HG03460 (cell line): ENCODE results near the gene PRL.

ENCODE experiments used
- ATAC-seq: cut with Tn5 transposase; IDR thresholded peaks from one replicate; pipeline ENCODE4 v1.9.1; 2021; ENCODE audit not compliant: unreplicated experiment

The PRL gene

GRCh38 chr6:22296936-22297335, at the start of gene PRL:
PRL (minus strand) TSS chr6:22297036; CDS start chr6:22296982, 54 bp downstream.
- ATAC-seq, result no peak

GRCh38 chr6:22343864-22344263, 47.0 kb upstream of the PRL start:
- no peak for ATAC-seq

- ATAC-seq, result no peak
Observed at GRCh38 chr6:22334778-22335177, 37.9 kb upstream of the PRL start.

GRCh38 chr6:22333802-22334201, 37.0 kb upstream of the PRL start:
- no peak for ATAC-seq

DNA sequence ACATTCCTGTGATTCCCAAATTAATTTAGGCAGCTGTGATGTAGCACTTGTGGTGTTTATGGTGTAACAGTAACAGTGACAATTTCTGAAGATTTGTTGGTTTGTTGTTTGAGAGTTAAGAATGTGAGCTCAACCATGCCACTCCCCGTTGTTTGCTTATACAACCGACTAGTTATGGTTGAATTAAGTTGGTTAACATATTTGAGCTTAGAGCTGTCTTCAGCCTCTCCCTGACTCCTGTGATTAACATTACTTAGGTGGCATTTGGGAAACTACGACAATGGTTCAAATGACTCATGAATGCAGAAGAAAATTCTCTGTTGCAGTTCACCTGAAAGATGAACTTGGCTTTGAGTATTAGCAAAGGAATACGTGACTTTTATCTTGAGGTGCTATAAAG, 35.9 kb upstream of the PRL start:
- no peak for ATAC-seq

DNA sequence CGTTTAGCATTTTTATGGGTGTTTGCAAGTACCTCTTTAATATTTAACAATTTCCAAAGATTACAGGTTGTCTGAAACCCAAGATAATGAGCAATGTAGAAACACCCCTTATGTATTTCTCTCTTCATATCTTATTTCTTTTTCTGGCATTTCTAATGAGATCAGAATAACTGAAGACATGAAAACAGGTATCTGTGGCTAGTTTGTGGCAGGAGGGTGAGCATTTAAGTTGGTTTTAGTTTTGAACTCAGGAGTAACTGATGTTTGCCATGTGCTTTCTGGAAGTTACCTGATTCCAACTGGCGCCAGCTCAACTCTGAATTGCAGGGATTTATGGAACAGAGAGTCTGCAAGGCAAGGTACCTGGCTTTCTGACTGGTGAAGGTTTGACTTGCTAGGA, 35.4 kb upstream of the PRL start:
- ATAC-seq, result no peak

DNA sequence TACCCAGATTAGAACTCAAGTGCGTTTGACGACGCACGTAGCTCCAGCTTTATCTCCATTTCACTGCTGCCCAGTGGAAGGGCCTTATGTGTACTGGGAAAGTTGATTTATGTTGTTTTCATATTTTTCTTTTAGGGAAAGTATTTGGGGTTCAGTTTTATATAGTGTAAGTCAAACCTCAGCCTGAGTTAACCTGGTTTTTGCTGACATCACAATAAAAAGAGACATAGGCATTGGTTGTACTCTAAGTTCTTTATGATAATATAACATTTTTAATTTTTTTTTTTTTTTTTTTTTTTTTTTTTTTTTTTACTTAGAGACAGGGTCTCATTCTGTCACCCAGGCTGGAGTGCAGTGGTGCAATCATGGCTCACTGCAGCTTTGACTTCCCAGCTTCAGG, 34.1 kb upstream of the PRL start:
- no peak for ATAC-seq

DNA sequence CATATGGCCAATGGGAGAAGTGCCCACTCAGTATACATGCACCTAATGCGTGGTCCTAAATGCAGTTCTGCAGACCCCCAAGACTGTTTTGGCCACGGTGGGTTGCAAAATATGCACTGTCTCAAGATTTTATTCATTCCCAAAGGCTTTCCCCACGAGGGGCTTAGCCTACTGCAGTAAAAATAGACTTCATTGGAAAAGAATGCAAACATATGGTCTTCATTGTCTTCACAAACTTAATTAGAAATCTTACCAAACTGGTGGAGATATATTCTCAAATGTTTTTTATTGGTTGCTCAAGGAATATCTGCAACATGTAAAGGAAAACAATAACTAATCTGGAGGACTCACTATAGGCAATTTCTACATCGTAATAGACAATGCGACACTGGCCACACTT, 31.6 kb upstream of the PRL start:
- ATAC-seq, result no peak

GRCh38 chr6:22327881-22328280, 31.0 kb upstream of the PRL start:
- no peak for ATAC-seq

- no peak for ATAC-seq
Observed at GRCh38 chr6:22326500-22326899, 29.7 kb upstream of the PRL start.

DNA sequence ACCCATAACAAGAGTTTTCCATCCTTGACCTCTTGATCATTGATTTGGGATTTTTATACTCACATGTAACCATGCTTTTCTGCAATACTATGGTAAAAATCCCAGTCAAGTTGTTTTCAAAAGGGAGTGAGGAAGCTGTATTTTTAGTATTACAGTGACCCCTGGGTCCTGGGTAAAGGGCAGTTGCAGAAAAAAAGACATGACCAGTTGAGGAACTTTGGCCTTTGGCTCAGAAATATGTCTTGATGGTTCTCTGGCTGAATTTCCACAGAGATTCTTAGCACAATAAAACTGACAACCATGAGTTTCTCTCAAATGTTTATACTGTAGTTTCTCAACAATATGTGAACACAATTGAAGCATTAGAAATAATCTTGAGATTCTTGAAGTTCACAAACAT, 28.6 kb upstream of the PRL start:
- ATAC-seq, result no peak

GRCh38 chr6:22323848-22324247, 27.0 kb upstream of the PRL start:
- no peak for ATAC-seq

DNA sequence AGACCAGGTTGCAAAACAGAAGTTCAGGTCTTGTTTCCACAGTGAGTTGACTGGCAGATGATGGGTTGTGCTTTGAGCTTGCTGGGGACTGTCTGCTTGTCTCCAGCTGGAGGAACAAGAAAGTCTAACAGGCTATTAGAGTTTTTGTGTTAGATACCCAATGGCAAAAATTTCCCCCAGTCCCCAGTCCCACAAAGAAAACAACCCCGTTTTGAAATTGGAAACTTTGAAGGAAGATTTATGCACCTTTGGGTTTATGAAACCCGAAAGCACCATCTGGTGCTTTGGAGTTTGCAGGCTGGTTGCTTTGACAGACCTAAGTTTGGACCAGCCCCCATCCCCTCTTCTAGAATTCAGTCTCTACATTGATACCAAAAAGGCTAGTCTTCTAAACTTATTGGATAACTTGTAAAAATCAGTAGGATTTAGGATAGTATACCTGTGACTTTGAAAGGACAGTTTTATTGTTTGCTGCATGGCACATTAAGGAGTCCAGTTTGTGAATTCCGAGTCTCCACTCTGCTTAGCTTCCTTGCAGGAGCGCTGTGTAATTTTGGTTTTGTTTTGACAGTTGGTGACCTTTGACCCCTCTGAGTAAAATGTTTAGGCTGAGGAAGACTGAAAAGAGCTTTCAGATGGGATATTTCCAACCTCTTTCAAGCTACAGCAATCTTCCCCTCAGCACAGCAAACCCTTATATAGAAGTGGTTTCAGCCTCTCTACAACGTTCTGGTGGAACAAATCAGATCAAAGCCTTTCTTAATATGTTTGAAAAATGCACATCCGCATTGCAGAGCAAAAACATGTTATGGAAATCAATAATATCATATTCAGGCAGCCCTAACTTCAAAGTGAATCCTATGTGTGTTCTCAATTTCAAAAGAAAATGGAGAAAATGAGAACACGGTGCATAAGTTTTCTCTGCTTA, 25.5 kb upstream of the PRL start:
- no peak for ATAC-seq

- no peak for ATAC-seq
Observed at GRCh38 chr6:22320750-22321149, 23.9 kb upstream of the PRL start.

DNA sequence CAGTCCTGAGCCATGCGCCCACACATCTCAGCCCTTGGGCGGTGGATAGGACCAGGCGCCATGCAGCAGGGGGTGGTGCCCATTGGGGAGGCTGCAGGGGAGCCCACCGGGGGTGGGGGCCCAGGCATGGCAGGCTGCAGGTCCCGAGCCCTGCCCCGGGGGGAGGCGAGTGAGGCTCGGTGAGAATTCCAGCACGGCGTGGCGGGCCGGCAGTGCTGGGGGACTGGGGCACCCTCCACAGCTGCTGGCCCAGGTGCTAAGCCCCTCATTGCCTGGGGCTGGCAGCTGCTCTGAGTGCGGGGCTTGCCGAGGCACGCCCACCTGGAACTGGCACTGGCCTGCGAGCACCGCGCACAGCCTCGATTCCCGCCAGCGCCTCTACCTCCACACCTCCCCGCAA, 21.6 kb upstream of the PRL start:
- no peak for ATAC-seq

DNA sequence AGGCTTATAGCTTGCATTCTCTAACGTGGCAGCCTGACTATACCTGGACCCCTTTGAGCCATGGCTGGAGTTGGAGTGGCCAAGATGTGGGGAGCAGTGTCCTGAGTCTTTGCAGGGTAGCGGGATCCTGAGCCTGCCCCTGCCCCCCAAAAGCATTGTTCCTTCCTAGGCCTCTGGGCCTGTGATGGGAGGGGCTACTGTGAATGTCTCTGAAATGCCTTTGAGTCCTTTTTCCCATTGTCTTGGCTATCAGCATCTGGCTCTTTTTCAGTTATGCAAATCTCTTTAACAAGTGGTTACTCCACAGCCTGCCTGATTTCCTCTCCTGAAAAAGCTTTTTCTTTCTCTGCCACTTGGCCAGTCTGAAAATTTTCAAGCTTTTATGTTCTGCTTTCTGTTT, 17.0 kb upstream of the PRL start:
- ATAC-seq, result no peak

DNA sequence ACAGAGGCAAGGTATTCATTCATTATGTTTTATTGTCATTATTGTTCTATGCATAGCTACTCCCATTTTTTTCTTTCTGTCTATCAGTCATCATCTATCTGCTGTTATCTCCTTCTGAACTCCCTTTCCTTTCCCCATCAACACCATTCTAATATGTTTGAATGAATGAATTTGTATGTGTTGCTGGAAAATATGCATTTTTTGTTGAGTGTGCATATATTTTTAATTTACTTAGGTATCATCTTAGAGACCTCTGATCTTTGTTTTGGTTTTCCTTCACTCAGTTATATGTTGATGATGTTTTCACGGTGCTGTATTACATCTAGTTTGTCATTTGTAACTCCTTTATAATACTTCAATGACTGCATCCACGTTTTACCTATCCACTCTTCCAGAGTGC, 12.1 kb upstream of the PRL start:
- ATAC-seq, result no peak

DNA sequence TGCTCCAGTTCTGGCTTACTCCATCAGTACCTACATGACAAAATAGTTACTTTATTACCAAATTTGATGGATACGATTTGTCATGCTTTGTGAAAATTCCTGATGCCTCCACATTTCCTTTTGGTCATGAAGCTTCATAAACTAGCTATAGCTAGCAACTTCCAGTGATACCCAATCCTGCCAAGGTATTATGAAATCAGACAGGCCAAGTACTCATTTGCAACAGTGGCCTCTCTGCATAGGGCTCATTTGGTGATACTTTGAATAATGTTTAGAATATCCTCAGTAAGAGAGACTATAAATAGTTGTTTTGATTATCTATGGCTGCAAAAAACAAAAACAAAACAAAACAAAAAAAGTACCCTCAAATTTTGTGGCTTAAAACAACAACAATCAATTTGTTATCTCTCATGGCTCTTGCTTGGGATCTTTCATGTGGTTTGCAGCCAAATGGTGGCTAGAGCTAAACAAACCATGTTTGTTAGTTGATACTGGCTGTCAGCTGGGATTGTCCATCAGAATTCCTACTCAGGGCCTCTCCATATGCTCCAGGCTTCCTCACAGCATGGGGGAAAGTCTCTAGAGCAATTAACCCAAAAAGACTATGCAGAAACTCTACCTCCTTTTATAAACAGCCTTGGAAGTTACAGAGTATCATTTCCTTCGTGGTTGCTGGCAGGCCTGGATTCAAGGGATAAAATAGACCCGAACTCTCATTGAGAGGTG, 10.1 kb upstream of the PRL start:
- ATAC-seq, result no peak

- no peak for ATAC-seq
Observed at GRCh38 chr6:22302838-22303237, 6.0 kb upstream of the PRL start.

- ATAC-seq, result no peak
Observed at GRCh38 chr6:22300273-22300998, 3.6 kb upstream of the PRL start.

DNA sequence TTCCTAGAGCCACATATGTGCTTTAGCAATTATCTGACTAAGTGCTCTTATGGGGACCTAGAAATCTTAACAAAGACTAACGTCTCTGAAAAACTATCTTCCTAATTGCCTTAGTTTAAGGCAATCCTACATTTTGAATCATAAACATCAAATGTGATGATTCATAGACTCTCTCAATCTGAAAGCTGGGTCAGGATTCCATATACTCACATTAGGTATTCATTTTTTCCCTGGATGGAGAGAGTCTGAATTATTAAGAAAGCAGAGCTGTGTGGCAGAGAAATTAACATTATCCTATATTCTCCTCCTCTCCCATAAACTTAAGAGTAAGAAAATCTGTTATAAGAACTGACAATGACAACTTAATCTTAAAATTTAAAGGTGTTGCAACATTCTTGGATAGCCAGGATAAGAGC, 1.6 kb upstream of the PRL start:
- no peak for ATAC-seq

GRCh38 chr6:22296067-22296466, 769 bp downstream of the PRL start:
- no peak for ATAC-seq
